IPS DF 19.7 (cell line): ENCODE measurements around the gene CACNA1S.

ENCODE experiments used
- DNase-seq: peaks from one replicate; pipeline ENCODE4 v3.0.0-alpha.2; 2013; ENCODE audit warnings: low read depth, low spot score

CACNA1S gene

DNA sequence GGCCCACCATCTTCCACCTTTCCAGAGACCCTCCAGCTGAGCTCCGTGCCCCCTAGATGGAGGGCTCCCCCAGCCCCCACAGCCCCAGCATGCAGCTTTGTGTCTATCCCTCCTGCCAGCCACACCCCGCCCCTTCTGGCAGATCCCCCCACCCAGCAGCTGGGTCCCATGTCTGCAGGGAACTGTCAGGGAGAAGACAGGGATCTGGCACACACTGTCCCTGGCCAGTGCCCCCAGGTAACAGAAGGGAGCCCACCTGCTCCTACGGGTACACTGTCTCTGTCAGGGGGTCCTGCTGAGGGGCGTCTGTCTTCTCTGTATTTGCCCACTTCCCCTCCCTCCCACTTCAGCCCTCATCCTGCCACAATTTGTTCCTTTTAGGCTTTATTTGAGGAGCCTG, 77.6 kb downstream of the CACNA1S start:
- DNase-seq = no peak

- no peak for DNase-seq
These were observed 79.8 kb downstream of the CACNA1S start for GRCh38 chr1:201032408-201032807.

GRCh38 chr1:201028461-201028889, 83.8 kb downstream of the CACNA1S start:
- no peak for DNase-seq

GRCh38 chr1:201026836-201027235, 85.4 kb downstream of the CACNA1S start:
- no peak for DNase-seq

GRCh38 chr1:201026234-201026633, 86.0 kb downstream of the CACNA1S start:
- no peak for DNase-seq

DNA sequence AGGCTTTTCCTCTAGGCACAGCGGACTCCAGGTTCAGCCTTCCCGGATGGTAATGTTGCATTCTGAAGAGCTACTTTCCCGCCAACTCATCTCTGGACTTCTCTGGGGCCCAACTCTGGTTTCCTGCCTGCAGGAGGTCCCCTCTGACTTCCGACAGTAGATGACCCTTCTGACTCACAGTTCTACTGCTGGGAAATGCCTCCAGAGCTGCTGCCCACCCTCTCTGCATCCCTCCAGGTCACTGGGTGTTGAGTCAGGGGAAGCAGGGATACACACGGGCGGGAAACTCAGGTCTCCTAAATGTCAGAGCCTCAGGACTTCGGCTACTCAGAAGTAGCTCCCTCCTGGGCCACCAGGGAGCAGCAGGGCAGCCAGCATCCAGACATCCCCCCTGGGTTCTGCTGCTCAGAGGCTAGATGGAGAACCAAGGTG, 86.6 kb downstream of the CACNA1S start:
- no peak for DNase-seq

GRCh38 chr1:201024625-201024998, 87.6 kb downstream of the CACNA1S start:
- no peak for DNase-seq

DNA sequence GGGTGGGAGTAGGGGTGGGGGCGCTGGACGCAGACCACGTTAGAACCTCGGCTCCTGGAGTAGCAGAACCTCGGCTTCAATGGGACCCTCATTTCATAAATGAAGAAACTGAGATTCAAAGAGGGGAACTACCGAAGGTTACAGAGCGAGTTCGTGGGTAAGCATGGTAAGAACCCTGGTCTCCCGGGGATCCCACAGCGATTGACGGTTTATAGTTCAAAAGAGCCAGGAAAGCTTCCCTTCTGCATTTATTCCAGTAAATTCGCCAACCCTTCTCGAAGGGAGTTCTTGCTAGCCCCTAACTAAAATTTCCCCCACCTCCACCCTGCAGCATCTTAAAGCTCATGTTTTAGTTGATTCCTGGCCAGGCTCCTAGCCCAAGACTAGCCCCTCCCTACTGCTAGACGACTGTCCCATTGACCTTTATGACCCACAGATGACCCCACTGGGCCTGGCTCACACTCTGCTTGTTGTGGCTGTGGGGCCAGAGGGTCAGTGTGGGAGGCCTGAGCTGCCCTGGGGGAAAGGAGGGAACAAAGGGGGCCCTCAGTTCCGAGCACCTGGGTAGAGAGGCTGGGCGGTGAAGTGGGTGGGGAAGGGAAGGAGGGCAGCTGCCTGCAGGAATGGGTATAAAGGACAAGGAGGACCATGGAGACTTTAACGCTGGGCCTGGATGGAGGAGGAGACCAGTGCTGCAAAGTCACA, 88.2 kb downstream of the CACNA1S start:
- no peak for DNase-seq

GRCh38 chr1:201023517-201023902, 88.7 kb downstream of the CACNA1S start, which contains the start of gene KIF21B:
Gene KIF21B, minus strand, starts transcription at chr1:201023714. Its CDS starts 331 bp downstream, at chr1:201023383.
- no peak for DNase-seq

DNA sequence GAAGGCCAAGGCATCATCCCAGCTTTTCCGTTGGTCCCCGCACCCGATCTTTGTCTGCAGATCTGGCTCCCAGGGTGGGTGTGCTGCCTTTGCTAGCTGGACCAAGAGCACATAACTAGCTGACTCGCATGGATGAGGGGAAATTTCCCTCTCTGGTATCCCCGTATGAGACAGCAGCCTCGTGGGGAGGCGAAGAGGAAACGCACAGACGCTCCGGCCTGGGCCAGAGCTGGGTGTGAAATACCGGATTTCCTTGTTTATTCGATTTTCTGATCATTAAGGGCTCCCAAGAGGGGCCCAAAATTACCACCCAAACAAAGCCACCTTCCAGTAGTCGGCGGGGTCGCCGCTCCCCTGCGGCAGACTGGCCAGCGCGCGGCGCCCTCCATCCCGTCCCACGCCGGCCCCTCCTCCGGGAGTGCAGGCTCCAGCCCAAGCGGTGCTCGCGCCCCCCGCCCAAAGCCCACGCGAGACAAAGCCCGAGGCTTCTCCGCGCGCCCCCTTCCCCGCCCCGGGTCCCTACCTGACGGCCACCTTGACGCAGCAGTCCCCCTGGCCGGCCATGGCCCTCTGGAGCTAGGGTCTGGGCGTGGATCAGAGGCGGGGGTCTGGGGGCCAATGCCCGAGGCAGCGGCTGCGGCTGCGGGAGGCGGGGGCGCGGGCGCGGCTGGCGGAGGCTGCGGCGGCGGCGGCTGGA, 89.3 kb downstream of the CACNA1S start:
- no peak for DNase-seq

- no peak for DNase-seq
These were observed 89.8 kb downstream of the CACNA1S start for GRCh38 chr1:201022493-201022819.

DNA sequence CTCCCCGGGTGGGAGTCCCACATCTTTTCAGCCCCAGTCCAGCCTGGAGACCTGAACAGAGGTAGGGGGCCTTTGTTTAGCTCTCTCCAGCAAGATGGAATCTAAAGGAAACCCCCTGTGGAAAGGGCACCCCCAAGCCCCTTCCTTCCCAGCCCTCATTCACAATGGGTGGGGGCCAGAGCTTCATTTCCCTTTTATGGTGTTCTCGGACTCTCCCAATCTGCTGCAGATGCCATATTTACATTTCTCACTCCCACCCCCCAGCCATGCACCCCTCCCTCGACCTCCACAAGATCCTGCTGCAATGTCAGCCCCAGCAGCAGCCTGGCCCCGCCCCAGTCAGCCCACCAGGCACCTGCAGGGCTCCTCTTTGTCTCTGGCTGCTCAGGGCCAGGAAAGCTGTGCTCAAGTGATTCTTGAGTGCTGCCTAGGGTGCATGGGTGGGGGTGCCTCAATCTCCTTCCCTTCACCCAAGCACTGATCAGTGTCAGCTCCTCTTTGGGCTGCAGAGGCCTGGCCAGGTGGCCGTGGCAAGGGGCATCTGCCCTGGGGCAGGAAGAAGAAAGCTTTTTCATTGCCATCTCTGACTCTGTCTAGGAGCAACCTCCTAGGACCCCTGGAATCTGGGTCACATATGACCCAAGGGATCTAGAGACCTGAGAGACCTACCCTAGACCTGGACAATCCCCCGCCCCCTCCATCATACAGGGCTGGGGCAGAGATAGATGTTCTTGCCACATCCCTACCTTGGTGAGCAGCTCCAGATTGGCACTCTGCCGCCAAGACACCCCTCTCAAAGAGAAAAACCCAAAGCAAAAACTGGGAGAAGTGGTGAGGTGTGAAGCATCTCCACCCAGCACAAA, 90.4 kb downstream of the CACNA1S start:
- DNase-seq = no peak

DNA sequence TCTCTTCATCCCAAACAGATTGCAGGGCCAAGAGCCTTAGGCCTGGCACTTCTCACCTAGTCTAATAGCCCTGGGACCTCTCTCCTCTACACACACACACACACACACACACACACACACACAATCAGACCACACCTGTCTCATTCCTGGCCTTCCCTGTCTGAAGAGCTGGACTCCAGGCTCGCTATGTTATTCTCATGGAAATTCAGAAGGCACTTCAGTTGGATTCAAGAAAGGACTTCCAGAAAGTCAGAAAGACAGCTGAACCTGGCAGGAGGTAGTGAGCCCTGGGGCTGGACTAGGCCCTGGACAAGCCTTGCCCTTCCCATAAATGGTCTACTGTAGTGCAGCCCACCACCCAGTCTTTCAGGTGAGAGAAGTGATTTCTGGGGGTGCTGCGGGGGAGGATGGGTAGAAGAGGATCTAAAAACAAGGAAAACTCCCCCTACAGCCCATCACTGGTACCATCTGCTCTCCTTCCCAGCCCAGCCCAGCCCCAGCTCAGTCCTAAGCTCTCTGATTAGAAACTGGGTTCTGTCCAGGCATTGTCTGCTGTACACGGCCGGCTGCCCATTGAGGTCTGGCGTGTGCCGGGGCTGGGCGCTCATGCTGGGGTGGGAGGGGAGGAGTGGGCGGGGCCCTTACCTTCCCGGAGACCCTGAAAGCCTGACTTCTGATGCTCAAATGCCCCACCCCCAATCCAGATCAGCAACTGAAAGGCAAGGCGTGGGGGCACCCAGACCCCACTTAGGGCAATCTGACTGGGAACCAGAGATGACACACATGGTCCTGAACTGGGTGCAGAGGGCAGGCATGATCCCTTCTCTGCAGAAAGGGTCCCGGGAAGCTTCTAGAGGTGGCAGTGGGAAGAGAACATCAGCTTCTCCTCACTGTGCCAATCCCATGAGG, 91.3 kb downstream of the CACNA1S start:
- no peak for DNase-seq

GRCh38 chr1:201020040-201020591, 92.1 kb downstream of the CACNA1S start:
- no peak for DNase-seq

DNA sequence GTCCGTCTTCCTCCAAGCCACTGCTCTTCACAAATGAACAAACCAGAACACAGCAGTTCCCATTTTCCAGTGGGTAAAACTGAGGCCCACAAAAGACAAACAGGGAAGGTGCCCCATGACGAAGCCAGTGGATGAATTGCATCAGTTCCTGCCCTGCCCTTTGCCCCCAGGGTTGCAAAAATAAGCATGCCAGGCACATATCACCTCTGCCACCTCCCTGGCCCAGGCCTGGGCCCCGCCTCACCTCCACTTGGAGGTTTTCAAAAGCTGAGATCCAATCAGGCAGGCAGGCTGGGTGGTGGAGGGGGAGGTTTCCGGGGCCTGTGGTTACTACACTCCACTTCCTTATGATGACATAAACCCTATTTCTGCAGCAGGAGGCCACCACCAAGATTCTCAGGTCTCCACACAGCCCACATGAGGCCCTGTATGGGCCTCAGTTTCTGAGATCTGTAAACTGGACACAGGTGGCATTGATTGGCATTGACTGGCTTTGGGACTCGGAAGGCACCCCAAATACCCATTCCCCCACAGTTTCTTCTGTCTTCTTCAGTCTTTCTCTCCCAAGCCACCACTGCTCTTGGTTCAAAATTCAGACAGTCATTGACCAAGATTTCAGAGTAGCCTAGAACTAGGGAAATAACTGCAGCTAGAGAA, 92.8 kb downstream of the CACNA1S start:
- DNase-seq = no peak

DNA sequence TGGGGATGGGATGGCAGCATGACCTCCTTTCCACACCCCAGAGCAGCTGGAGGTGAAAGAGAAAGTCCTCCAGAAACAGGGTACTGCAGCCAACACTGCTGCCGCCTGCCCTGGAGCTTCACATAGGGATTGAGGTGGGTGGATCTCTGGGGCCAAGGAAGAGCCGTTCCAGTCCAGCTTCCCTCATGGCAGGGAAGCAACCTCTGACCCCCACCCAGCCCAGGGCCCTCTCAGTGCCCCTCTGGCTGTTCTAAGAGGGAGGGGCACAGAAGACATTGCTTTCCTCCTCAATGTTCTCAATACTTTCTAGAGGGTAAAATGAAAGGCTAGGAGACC, 94.4 kb downstream of the CACNA1S start:
- no peak for DNase-seq

- DNase-seq = no peak
These were observed 95.0 kb downstream of the CACNA1S start for GRCh38 chr1:201016943-201017827.

GRCh38 chr1:201016211-201016651, 96.0 kb downstream of the CACNA1S start:
- DNase-seq = no peak

DNA sequence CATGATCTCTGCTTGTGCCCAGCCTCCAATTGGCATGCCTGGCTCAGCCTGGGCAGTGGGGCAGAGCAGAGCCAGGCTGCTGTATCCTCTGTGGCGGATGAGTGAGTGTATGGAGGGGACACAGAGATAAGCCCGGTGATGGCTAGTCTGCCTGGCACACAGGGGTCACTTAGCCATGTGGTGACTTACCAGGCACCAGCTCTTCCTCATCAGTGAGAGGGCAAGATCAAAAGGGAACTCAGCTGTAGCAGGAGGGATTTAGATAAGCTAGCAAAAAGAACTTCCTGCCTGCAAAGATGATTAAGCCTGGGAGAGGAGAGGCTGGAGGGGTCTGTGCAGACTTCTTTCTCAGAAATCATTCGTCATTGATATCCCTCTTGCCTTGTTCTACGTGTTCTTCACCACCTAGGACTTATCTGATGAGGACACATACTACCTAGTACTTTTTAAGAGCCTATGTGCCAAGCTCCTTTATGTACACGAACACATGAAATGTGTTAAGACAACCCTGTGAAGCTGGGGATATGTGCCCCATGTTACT, 96.6 kb downstream of the CACNA1S start:
- DNase-seq = no peak
